ENCODE results near the gene CYP2W1. TPM values are rescaled to one million over a fixed set of nuclear protein-coding genes. Genes with fewer than 3 reads are reported as not detected.

Gene CYP2W1
- 10 to 100 TPM in 2 of 4 donors, 1 to 10 TPM in 2; 5.7 to 18.6 (median 12.1) TPM for total RNA-seq

DNA sequence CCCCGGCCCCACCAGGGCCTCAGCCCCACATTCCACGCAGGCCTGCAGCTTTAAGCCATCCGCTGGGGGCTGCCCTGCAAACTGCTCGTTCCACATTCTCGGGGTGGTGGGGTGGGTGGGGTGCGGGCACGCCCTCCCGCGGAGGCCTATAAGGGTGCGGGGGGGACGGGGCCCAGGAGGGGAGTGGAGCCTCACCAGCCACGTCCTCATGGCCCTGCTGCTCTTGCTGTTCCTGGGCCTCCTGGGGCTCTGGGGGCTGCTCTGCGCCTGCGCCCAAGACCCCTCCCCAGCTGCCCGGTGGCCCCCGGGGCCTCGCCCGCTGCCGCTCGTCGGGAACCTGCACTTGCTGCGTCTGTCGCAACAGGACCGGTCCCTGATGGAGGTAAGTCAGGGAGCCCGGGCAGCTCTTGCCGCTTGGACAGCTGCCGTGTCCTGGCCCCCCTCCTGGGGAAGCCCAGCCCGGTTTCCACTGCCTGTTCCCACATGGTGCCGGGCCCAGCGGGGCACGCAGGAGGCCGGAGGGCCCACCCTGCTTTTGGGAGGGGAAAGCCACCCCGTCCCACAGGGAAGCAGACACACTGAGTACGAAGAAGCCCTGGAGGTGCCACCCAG is at the start of gene CYP2W1:
TSS of gene CYP2W1 (plus strand) at position 178 of the 612 bp plus-strand sequence. CDS start at position 209, 31 bp downstream.
- Histone ChIP-seq H3K36me3 (no peaks in the 10 kb centered on the region), H3K4me3 (peak within 1 kb of the TSS in 2 of 4 donors; percentile 11 to 16), H3K27me3 (peaks cover 0 to 57% of the 10 kb centered on the region in 2 donors), H3K9me3 (no peaks in the 10 kb centered on the region), H3K4me1 (peaks cover 0 to 14% (median 2%) of the 10 kb centered on the region in 4 donors), H3K27ac (peak within 1 kb of the TSS; percentile 30 to 75 (median 52))
- TF ChIP-seq CTCF (IDR thresholded peaks at IDR 0.05) (no peak), POLR2A (IDR thresholded peaks at IDR 0.05) (no peak), EP300 (IDR thresholded peaks at IDR 0.05) (no peak)
- no peak for DNase-seq (ENCODE audit: low spot score in 2 of 2)
- 32 to 67% methylated on average over 10 to 25 of the region's 34 CpGs for WGBS, 2 donors

DNA sequence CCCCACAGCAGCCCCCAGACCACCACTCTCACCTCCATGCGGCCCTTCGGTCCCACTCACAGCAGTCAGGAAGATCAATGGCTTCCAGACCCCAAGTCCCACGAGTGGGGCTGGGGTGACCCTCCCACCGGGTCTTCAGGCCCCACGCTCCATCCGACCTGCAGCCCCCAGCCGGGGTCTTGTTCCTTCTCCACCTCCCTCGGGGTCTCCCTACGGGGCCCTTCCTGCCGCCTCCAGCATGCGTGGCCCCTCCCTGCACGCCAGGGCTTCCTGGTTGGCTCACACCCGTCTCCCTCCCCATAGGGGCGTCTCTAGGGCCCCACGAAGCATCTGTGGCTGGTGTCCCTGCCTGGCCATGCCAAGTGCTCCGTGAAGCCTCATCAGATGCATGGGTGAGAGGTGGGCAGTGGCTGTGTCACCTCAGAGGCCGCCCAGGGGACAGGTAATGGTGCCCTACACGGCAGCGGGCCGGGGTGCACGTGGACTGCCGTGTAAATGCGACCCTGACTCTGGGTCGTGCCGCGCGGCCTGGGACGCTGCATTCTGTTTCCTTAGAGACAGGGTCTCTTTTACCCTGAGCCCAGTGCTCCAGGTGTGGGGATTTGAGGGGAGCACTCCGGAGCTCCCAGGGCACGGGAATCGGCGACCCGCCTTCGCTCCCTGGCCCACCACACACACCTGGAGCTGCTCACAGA is 48.4 kb upstream of the CYP2W1 start:
- H3K4me1 ChIP-seq: peaks cover 0 to 14% (median 3%) of the 10 kb centered on the region in 4 donors
- TF ChIP-seq EP300 (IDR thresholded peaks at IDR 0.05): no peak
- no peak for TF ChIP-seq POLR2A (IDR thresholded peaks at IDR 0.05)
- no peak for TF ChIP-seq CTCF (IDR thresholded peaks at IDR 0.05)
- H3K27me3 ChIP-seq: no peaks in the 10 kb centered on the region
- H3K27ac ChIP-seq: no peak overlapping the region
- no peaks in the 10 kb centered on the region for H3K9me3 ChIP-seq
- peaks cover 0 to 22% (median 0%) of the 10 kb centered on the region in 3 donors for H3K36me3 ChIP-seq
- no peak for DNase-seq (ENCODE audit: low spot score in 2 of 2)
- WGBS, 2 donors: 79 to 86% methylated on average over 20 to 32 of the region's 34 CpGs
- no peak overlapping the region for H3K4me3 ChIP-seq

GRCh38 chr7:935164-935873 is 47.7 kb upstream of the CYP2W1 start:
- H3K4me3 ChIP-seq: no peak overlapping the region
- H3K27me3 ChIP-seq: no peaks in the 10 kb centered on the region
- 85 to 87% methylated on average over 15 to 38 of the region's 46 CpGs for WGBS, 2 donors
- TF ChIP-seq CTCF (IDR thresholded peaks at IDR 0.05) (no peak), POLR2A (IDR thresholded peaks at IDR 0.05) (no peak), EP300 (IDR thresholded peaks at IDR 0.05) (no peak)
- H3K36me3 ChIP-seq: peaks cover 0 to 22% (median 0%) of the 10 kb centered on the region in 3 donors
- H3K9me3 ChIP-seq: peaks cover 0 to 1% (median 0%) of the 10 kb centered on the region in 4 donors
- DNase-seq (ENCODE audit: low spot score in 2 of 2): no peak
- no peak overlapping the region for H3K27ac ChIP-seq
- peaks cover 0 to 14% (median 0%) of the 10 kb centered on the region in 4 donors for H3K4me1 ChIP-seq

DNA sequence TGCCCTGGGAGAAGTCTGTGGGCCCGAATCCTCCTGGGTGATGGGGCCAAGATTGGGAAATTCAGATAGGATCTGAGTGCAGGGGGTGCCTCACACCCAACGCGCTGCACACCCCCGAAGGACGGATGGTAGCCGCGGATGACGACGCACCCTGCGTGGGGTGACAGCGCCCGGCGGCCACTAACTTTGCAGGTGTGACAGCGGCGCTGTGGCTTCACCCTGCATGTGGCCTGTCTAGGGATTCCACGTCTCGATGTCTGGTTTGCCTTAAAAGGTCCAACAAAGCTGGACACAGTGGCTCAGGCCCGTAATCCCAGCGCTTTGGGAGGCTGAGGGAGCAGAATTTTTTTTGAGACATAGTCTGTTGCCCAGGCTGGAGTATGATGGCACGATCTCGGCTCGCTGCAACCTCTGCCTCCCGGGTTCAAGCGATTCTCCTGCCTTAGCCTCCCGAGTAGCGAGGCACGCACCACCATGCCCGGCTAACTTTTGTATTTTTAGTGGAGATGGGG is 47.1 kb upstream of the CYP2W1 start:
- H3K27me3 ChIP-seq: no peaks in the 10 kb centered on the region
- TF ChIP-seq POLR2A (IDR thresholded peaks at IDR 0.05): no peak
- TF ChIP-seq CTCF (IDR thresholded peaks at IDR 0.05): no peak
- TF ChIP-seq EP300 (IDR thresholded peaks at IDR 0.05): no peak
- peaks cover 0 to 22% (median 0%) of the 10 kb centered on the region in 3 donors for H3K36me3 ChIP-seq
- H3K4me3 ChIP-seq: no peak overlapping the region
- peaks cover 0 to 10% (median 0%) of the 10 kb centered on the region in 4 donors for H3K4me1 ChIP-seq
- no peak overlapping the region for H3K27ac ChIP-seq
- 90 to 96% methylated on average over 28 of the region's 28 CpGs for WGBS, 2 donors
- DNase-seq (ENCODE audit: low spot score in 2 of 2): no peak
- peaks cover 0 to 7% (median 0%) of the 10 kb centered on the region in 4 donors for H3K9me3 ChIP-seq
